NOMO-1 treated with DMSO at 0.1 percent for 48 hours (cell line): ENCODE data around the gene FRMD4B.

Experiments used
- DNase-seq: peaks from one replicate; lab custom pipeline; 2025; ENCODE audit not compliant: unreplicated experiment; lab: John Stamatoyannopoulos, UW

Gene FRMD4B

DNA sequence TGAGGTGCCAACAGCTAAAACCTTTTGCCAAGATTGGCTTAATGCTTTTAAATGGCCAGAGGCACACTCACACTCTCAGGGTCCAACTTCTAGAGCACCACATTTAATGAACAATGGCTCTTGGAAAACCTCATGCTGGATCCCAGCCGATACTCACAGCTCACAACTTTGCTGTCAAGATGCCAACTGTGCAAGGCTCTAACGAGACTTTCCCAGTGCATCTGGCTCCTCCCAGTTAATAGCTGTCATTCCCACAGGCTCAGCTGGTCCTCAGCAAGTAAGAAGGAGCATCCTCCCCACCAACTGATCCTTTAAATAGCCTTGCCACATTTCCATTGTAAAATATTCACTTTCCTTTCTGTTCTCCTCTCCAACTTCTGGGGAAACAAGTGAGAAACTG, 20.3 kb upstream of the FRMD4B start:
- DNase-seq = no peak

GRCh38 chr3:69405067-69405466, 19.2 kb upstream of the FRMD4B start:
- DNase-seq = no peak

DNA sequence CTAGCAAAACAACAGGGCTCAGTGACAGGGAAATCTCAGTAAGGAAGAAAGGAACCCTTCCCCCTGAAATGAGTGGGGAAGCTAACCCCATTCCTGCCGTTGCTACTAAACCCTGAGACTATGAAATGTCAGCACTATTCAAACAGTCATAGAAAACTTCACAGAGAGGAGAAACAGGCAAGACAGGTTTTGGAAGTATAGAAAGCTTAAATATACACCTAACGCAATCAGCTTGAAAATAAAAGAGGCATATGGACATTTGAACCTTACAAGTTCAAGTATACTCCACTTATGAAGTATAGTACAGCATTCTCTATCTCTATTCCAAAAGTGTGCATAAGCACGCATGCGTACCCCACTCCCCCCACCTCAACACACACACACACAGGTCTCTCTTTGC, 17.6 kb upstream of the FRMD4B start:
- no peak for DNase-seq

- no peak for DNase-seq
Observed at GRCh38 chr3:69400683-69401082, 14.8 kb upstream of the FRMD4B start.

DNA sequence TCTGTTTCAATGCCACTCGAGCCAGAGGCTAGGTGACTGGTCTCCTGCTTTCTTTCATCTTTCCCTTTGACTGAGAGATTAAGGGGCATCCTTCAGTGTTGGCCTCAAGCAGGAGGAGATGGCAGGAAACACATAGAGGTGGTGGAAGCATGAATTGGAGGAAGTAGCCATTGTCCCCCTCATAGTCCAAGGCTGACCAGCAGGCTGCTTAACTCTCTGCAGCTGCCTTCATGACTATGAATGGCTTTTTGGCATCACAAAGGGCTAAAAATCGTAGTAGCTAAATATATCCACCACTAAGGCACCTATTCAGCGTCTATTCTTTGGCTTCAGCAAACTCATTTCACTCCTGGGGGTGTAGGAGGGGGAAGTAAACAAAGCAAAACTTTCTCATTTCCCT, 7.0 kb upstream of the FRMD4B start:
- no peak for DNase-seq

- no peak for DNase-seq
Observed at GRCh38 chr3:69392415-69392814, 6.5 kb upstream of the FRMD4B start.

DNA sequence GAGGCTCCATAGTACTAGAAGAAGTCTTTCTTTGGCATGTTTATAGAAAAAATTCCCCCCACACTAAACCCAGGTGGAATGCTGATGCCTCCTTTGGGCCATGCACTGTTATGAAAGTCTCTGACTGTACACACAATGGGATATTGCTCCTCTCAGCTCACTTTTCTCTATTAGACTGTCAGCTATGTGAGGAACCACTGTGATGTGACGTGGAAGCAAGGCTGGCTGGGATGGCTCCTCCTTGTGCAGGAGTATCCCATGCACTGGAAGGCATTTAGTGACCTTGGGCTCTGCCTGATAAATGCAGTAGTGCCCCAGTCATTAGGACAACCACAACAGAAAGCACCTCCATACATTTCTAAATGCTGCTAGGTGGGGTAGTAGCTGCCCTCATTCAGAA, 5.7 kb upstream of the FRMD4B start:
- DNase-seq = no peak

GRCh38 chr3:69390771-69391170, 4.9 kb upstream of the FRMD4B start:
- DNase-seq = no peak

GRCh38 chr3:69389520-69390248, 3.8 kb upstream of the FRMD4B start:
- DNase-seq = peak; percentile 10

GRCh38 chr3:69388241-69388640, 2.4 kb upstream of the FRMD4B start:
- no peak for DNase-seq

- no peak for DNase-seq
Observed at GRCh38 chr3:69386556-69387385, 883 bp upstream of the FRMD4B start.

DNA sequence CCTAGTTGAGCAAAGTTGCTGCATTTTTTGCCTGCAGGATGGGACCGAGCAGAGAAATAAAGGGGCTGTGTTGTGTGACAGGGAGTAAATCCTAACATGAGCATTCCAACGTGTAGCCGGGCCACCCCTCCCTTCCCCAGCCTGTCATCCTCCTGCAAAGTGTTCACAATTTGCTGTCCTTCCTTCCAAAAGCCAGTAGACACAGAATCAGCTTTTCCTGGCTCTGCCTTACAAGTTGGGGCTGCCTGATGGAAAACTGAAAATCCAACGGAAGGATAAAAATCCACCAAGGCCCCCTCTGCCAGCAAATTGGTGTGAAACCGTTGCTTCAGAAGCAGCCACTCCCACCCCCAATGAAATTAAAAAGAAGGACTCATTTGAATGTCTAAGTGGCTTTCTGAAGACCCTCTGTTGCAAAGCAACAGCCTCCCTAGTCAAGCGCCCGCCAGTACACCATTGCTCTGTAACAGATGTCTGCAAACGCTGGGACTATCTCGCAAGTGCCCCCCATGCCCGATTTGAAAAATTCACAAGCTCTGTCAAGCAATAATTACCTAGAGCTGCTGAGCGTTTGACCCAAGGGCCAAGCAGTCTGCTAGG, 665 bp downstream of the FRMD4B start:
- DNase-seq = no peak

GRCh38 chr3:69384326-69384725, 1.6 kb downstream of the FRMD4B start:
- no peak for DNase-seq

DNA sequence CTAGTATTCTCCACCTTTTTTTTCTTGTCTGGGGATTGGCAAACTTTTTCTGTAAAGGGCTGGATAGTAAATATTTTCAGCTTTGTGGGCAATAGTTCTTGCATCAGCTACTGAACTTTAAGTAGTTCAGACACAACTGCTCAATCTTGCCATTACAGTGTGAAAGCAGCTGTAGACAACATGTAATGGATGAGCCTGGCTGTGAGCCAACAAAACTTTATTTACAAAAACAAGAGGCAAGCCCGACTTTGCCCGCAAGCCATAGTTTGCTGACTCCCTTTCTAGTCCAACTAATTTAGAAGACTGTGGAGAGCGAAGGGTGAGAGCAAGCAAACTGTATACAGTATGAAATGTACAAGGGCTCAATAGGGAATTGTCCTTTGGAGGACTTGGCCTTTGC, 6.2 kb downstream of the FRMD4B start:
- DNase-seq = no peak

- no peak for DNase-seq
Observed at GRCh38 chr3:69378112-69378802, 7.6 kb downstream of the FRMD4B start.

DNA sequence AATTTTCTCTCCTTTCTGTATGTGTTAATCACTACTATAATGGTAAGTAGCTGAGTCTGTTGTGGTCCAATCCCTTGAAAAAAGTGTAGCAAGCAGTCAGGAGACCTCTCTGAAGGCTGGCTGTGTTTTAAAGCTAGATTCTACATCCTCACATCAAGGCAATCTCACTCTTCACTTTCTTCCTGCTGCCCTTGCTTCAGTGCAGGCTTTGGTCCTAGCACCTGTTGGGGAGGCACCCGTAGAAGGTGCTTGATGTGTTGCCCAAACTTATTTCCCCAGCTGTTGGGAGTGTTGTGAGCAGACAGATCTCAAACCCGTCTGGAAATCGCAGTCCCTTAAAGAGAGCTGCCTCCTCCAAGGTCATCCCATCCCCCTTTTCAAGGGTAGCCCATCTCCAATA, 8.6 kb downstream of the FRMD4B start:
- no peak for DNase-seq

- no peak for DNase-seq
Observed at GRCh38 chr3:69376731-69377130, 9.2 kb downstream of the FRMD4B start.

DNA sequence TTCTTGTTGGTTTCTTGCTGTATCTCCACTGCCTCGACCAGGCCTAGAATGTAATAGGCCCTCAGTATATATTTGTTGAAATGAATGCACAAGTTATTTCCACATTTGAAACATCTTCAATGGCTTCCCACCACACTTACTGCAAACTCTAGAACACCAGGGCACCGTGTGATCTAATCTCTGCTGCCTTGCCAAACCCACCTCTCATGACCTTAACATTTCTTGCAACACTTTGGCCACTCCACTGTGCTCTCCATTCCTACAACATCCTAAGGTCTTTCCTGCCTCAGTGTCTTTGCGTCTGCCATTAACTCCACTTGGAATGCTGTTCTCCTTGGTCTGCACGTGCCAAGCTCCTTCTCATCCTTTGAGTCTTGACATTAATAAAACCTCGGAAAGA, 14.1 kb downstream of the FRMD4B start:
- DNase-seq = no peak

GRCh38 chr3:69370901-69371301, 15.0 kb downstream of the FRMD4B start:
- no peak for DNase-seq

DNA sequence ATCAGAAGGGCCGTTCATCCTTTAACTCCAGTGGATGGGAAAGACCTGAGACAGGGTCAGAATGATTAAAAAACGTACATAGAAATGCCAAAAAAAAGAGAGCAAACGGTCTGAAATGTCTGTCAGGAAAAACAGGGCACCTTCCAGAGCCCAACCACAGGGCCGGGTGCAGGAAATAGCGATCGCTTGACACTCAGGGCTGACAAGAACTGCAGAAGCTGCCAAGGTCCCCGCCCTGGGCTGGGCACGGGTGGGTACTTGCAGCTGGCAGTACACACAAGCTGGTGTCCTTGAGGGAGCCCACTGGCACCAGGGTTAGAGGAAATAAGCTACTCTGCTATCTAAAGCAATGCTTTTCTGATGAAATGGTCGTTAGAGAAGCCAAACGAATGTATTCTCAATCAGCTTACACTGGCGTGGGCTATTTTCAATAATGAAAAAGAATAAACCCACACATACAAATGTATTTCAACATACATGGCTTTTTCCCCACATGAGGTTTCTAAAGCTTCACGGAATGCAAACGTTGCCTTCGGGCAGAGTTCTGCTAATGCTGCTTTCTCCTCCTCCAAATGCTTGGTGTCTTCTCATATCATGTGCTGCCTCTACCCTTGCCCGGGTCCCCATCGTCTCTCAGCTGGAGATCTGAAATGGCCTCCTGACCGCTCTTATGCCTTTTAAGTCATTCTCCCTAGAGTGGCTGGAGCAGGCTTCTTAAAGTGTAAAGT, 15.6 kb downstream of the FRMD4B start:
- DNase-seq = no peak
